ENCODE results near the gene DPCD. TPM values are rescaled to one million over a fixed set of nuclear protein-coding genes. Genes with fewer than 3 reads are reported as not detected.

The DPCD gene
- total and polyA plus RNA-seq, 2 of the 8 experiments (the other 6 are each of a cell fraction or from before 2014, with no cell fraction given) = 21.2 to 31.4 TPM

- ChIA-PET POLR2A (ENCODE audit: partially characterized antibody) (interaction anchor here (1.9 to 3.0 kb wide), 2 partner anchors 7 to 17 kb away, joined by 5 to 8 read pairs; no protein-coding TSS in a partner anchor), CTCF (ENCODE audit: partially characterized antibody) (interaction anchor here (4.6 to 10.9 kb wide), 2 partner anchors 8 to 169 kb away, joined by 21 to 131 read pairs; no protein-coding TSS in a partner anchor)
- no peak for TF ChIP-seq JUND (IDR thresholded peaks at IDR 0.05; ENCODE audit: low read length)
- TF ChIP-seq SAP30 (IDR thresholded peaks at IDR 0.05; ENCODE audit: insufficient read depth, insufficient replicate concordance, low read length) = no peak
- TF ChIP-seq TAF7 (optimal IDR thresholded peaks at IDR 0.05; ENCODE audit: borderline replicate concordance, low read depth, low read length) = no peak
- no peak for TF ChIP-seq HDAC2 (IDR thresholded peaks at IDR 0.05; ENCODE audit: borderline replicate concordance in 1 of 2, low read depth in 2 of 2, low read length in 2 of 2)
- H3K4me3 ChIP-seq (ENCODE audit: extremely low read depth in 1 of 4, insufficient read depth in 2 of 4, low read depth in 3 of 4, low read length in 4 of 4) = no peak overlapping the region
- no peak overlapping the region for H2BK20ac ChIP-seq (ENCODE audit: low read length)
- no peaks in the 10 kb centered on the region for H3K23me2 ChIP-seq (ENCODE audit: low read depth, low read length)
- DNase-seq (ENCODE audit: low read depth in 1 of 2, low spot score in 2 of 2) (no peak), FAIRE-seq (no peak)
- no peak overlapping the region for H3K4ac ChIP-seq (replicated peaks; ENCODE audit: insufficient read length, low read depth, low read length)
- no peaks in the 10 kb centered on the region for H4K20me1 ChIP-seq (replicated peaks in 1 of 2; ENCODE audit: control insufficient read depth in 1 of 2, insufficient read depth in 2 of 2, low read length in 2 of 2)
- H3K4me2 ChIP-seq (ENCODE audit: insufficient read depth in 1 of 2, low read depth in 2 of 2, low read length in 2 of 2) = no peak overlapping the region
- no peak overlapping the region for H3K14ac ChIP-seq (ENCODE audit: insufficient read length)
- no peak overlapping the region for H2BK15ac ChIP-seq (ENCODE audit: low read length)
- no peak overlapping the region for H3K23ac ChIP-seq (ENCODE audit: insufficient read length)
- no peak overlapping the region for H3K56ac ChIP-seq (replicated peaks; ENCODE audit: insufficient read length, low read depth, low read length)
- H3K4me1 ChIP-seq (replicated peaks in 1 of 4; ENCODE audit: control insufficient read depth in 3 of 4, insufficient read depth in 4 of 4, low read length in 3 of 4) = peaks cover 5 to 23% (median 15%) of the 10 kb centered on the region in 4 experiments
- H4K91ac ChIP-seq (replicated peaks; ENCODE audit: insufficient read length, low read length) = no peak overlapping the region
- no peak overlapping the region for H2BK12ac ChIP-seq (ENCODE audit: low read depth, low read length)
- no peak overlapping the region for H3K18ac ChIP-seq (ENCODE audit: extremely low read depth, low read length)
- H2AK5ac ChIP-seq (ENCODE audit: low read depth, low read length) = no peak overlapping the region
- peaks cover 0 to 13% (median 3%) of the 10 kb centered on the region in 4 experiments; a peak in 5 of 8 replicates for H3K36me3 ChIP-seq (ENCODE audit: control insufficient read depth in 2 of 4, insufficient read depth in 4 of 4, low read length in 3 of 4)
- no peaks in the 10 kb centered on the region for H3K27me3 ChIP-seq (replicated peaks in 1 of 4; ENCODE audit: control insufficient read depth in 3 of 4, extremely low read depth in 1 of 4, insufficient read depth in 3 of 4, low read length in 3 of 4)
- H4K5ac ChIP-seq (ENCODE audit: insufficient read length, low read depth, low read length) = no peak overlapping the region
- no peak overlapping the region for H3K27ac ChIP-seq (ENCODE audit: low read depth, low read length)
- no peak overlapping the region for H2BK120ac ChIP-seq (replicated peaks; ENCODE audit: low read depth, low read length)
- H3K9ac ChIP-seq (replicated peaks in 1 of 4; ENCODE audit: extremely low read depth in 1 of 4, low read depth in 3 of 4, low read length in 3 of 4) = no peak overlapping the region
- H3K79me1 ChIP-seq (ENCODE audit: low read depth, low read length) = no peaks in the 10 kb centered on the region; the same call in 1 of the 2 replicates
- no peak overlapping the region for H2BK5ac ChIP-seq (ENCODE audit: low read depth, low read length)
- H3K79me2 ChIP-seq (ENCODE audit: control insufficient read depth in 1 of 2, insufficient read depth in 2 of 2, low read length in 2 of 2) = no peaks in the 10 kb centered on the region
- no peak overlapping the region; the same call in 1 of the 2 replicates for H4K8ac ChIP-seq (ENCODE audit: extremely low read depth, insufficient read depth, low read length)
- H3K9me3 ChIP-seq (ENCODE audit: insufficient read depth in 2 of 2, low read depth in 1 of 2, low read length in 1 of 2) = no peaks in the 10 kb centered on the region
- H2AFZ ChIP-seq (ENCODE audit: low read length) = no peak overlapping the region
- WGBS, 2 experiments (ENCODE audit: extremely low coverage in 1 of 2, insufficient coverage in 1 of 2, insufficient read length in 1 of 2, insufficient replicate concordance in 2 of 2, low coverage in 1 of 2, low lambda C conversion rate in 2 of 2, missing lambda C conversion rate in 1 of 2) = 99% methylated on average over 6 of the region's 6 CpGs; no CpG with 5 or more reads in 1 of the 2 experiments
Observed at GRCh38 chr10:101612086-101612485, 24.0 kb downstream of the DPCD start.

All from H1 (cell line).